DMS79 (cell line): Measurements from ENCODE around the gene NTM.

ENCODE experiments used
- DNase-seq: peaks from one replicate; lab custom pipeline; 2025; lab: John Stamatoyannopoulos, UW

NTM gene

DNA sequence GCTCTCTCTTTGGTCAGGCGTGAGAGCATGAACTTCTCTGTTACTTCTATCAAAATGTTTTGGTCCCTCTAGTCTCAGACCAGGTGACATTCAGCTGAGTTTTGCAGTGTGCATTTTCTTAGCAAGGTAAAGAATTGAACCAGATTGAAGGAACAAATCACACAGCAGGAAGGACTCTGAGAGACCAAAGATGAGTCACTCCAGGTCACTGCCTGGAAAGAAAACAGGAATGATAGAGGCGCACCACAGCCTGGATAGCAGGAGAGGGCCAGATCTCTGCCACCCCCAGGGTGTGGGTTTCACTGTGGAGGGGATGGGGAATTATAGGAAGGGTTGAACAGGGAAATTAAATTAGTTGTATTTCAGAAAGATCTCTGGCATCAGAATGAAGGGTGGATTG, 788.3 kb downstream of the NTM start:
- DNase-seq, result no peak

DNA sequence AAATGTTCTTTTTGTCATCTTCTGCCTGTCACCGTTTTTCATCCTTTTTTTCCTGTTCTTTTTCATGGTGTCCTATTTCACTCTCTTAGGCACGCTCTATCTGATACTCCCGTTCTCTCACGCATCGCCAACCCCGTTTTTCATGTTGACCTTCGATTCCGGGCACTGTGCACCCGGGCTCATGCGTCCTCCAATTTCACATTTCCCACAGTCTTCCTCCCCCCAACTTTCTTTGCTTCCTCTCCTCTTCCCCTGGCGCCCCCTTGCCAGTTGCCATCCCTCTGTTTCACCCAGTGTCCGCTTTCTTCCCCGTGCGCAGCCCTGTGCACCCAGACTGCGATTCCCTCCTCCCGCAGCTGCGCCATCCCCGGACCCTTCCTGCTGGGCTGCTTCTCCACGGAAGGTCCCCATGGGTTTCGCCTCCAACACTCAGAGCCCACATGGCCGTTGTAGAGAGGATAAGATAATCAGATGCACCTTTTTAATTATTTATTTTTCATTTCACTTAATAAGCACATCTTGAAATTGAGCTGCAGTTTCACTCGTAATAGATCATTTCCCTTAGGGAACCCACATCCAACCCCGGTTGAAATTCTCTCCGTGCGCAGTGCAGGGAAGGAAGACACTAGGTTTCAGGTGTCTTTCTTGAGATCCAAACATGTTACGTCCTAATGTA, 791.1 kb downstream of the NTM start:
- DNase-seq, result no peak

DNA sequence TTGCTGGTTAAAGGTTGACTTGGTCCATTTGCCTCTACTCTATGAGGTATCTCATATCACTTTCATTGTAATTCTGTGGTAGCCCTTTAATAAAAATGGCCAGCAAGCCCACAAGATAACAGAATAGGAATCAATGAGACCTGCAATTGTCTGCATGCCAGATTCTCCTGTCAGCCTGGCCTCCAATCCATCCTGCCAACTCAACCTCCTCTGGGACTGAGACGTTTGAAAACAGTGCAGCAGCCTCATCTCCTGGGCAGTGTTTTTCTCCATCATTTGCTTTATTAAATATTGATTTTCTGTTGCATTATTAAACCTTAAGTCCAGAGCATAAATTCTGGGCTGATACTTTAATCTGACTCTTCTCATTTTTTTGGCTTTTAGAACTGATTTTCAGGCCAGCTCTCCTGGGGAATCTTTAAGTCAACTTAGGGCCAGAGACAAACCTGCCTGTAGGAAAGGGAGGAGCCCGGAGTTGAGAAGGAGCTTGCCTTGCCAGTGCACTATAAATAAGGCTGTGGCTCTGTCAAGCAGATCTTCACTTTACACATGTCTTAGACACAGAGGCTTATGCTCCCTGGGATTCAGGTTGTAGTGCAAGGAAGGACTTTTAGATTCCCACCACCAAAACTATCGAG, 798.0 kb downstream of the NTM start:
- no peak for DNase-seq

DNA sequence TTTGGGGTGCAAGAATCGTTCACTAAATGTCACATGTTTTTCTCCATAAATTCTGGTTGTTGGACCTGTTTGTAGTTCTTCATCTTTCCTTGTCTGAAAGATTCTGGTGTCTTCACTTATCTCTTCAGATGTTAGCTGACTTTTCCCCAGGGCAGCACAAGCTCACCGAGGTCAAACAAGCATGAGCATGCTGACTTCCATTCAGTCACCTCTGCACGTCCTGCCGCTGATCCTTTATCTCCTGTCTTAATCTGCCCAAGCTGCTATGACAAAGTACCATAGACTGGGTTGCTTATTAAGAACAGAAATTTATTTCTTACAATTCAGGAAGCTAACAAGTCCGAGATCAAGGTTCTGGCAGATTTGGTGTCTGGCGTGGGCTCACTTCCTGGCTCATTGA, 800.6 kb downstream of the NTM start:
- peak; percentile 18 for DNase-seq

DNA sequence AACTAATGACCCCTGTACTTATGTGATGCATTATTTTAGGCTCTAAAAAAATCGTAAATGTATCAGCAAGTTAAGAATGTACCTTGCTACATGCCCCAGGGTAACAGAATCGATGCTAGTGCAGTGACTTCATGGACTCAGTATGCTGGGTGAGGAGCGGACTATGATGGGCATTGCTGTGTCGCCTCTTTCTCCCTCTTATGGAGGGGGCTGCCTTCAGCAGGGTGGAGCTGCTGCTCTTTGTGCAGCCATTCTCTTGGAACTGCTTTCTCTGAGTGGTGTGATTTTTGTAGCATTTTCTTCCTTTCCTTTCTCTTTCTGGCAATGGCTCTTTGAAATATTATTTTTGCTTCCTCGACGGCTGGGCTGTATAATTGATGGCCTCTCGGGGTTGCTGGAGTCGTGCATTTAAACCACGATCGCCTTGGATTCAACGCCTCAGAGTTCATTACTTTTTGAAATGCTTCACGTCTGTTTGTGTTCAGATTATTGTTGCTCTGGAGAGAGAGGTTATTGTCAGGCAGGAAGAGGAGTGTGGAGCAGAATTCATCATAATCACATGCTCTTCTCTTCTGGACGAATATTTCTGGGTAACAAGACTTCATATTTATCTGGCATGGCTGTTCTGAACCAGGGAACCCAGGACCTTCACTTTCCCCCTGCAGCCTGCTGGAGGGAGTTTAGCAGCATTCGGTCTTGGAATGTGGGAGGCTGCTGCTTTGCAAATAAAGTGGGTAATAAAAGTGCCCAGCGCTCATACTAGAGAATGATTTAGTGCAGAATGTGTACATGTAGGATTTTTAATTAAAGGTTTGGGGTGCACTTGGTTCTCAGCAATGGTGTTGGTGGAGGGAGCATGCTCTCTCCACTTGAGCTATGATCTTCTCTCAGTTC, 804.2 kb downstream of the NTM start:
- no peak for DNase-seq

DNA sequence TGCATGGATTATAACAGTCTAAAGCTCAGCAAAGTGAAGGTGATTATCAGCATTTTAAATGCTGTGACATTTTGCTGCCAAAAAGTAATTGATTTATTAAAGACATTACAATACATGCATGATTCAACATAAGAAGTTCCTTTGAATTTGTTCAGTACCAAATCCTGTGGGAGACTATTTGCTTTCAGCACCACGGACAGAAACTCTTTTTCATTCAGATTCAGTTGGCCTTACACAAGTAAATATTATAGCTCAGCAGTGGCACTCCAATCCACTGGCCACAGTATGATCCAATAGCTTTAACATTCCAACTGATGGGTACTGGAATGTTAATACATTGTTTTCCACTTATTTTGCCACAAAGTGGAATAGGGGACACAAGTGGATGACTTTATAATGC, 806.7 kb downstream of the NTM start:
- no peak for DNase-seq

DNA sequence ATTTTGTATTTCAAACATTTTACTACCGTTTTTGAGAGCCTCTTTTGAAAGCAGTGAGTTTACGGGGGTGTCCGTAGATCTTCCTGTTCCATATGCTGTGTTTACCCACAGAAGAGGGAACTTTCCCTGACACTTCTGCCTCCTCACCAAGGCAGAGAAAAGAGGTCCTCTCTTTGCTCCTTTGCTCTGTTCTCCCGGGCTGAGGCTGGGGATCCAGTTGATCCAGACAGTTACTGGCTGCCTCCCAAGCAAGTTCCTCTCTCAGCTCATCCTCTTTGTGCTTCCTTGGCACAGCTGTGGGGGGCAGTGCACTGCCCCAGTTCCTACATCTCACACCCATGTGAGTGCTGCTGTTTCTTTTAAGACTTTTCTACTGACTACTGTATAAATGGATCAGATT, 813.7 kb downstream of the NTM start:
- DNase-seq, result no peak

DNA sequence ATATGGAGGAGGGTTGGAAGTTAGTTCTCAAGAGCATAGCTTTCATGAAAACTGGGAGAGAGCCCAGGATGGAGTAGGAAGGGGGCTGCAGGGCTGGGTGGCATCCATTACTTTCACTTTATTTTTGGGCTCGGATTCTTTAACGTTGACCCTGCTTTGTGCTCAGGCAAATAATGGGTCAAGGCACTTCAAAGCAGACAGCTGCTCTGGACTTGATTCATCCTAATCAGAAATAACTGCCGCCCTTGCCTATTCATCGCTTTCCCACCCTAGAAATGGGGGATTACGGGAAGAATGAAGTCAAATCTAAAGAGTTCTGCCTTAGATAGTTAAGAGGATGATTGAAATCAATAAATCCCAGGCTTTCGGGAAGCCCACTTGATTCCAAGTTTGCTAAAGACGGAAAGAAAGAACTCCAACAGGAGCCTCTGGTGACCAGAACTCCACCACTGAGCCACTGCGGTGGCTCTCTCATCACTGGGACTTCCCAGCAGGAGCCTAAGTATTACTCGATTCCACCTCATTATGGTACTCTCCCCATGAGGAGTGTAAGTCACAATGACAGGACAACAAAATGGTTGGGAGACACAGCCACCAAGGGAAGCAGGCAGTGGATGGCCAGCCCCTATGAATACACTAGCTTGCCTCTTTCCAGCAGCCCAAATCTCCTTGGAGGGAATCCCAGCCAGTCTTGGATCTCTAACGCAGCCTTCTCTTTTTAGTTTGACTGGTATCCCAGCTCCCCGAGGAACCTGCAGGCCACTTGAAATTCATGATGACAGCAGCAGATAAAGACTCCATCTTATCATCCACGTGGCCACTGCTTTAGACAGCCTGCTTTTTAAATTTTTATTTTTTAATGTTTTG, 815.5 kb downstream of the NTM start:
- no peak for DNase-seq

DNA sequence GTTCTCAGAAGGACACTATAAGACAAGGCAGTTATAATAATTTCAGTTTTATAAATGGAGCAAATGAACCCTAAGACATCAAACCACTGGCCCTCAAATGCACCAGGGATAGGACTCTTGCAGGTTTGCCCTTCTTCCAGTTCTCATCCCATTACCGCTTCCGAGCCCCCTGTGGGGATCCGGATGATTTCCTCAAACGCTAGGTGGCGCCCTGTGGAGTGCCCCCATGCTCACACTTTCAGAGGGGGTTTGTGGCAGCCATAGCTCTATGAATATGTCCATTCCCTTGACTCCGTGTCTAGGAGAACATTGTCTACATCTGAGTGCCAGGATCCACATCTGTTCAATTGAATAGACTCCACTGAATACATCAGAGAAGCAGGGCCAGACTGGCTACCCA, 816.3 kb downstream of the NTM start:
- DNase-seq, result no peak

DNA sequence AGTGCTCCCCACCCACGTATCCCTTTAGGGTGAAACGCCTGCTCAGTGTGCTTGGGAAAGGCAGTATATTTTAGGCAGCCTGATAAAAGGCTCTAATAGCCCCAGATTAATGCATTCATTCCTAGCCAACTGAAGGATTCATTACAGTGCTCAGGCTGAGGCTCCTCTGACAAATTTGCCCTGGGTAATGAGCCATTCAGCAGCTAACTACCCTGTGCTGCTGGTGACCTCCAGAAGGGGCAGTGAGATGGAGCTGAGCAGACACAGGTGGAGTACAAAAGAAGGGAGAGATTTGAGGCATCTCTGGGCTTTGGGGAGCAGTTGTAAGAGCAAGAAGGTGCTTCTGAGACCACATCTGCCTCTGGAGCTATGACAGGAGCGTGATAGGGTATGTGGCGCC, 817.0 kb downstream of the NTM start:
- DNase-seq, result no peak

DNA sequence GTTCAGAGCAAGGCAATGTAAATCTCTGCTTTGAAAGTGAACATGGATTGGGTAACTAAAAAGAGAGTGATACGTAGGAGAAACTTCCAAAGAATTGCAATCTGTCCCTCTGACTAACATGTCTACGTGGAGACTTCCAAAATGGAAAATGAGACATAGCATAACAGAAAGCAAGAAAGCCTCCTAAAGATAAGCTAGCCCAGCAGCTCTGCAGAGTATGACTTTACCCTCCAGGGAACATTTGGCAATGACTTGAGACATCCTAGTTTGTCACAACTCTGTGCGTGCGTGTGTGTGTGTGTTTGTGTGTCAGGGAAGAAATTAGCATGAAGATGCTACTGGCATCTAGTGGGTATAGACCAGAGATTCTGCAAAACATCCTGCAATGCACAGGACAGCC, 817.4 kb downstream of the NTM start:
- DNase-seq, result no peak

DNA sequence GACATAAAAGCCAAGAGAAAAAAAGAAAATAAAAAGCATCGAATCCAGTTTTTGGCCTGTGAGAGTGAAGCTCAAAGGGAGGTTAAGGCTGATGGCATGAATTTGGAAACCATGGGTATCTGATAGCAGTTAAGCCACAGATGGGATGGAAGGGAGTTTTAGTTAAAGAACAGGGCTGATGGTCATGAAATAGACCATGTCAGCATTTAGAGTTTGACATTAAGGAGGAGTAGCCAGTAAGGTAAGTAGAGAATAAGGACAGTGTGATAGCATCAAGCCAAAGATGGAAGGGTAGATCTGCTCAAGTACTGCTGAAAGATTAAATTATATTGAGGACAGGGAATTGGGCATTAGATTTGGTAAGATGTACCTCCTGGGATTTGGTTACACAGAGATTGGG, 826.5 kb downstream of the NTM start:
- DNase-seq, result no peak

DNA sequence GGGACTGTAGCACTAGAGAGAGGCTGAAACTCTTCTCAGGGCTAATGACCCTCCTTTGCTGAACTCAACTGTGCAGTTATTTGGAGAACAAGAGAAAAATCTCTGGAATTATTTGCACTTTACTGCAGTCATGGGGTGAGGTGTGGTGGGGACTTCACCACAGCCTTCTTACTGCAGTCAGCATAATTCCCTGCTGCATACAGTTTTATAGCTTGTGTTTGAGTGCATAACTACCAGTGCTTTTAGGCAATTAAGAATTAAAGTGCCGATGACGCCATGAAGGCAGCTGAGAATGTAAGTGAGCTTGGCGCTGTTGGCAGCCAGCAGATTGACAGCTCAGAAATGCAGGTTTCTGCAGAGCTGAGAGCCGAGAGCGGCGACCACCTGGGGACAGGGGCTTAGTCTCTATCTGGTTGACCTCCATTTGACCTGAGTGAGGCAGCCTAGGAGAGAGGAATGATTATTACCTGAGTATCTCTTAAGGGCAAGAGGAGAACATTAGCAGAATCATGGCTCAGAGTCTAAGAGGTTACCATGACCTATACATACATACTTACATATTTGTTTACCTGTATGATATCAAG, 830.0 kb downstream of the NTM start:
- DNase-seq, result peak; percentile 90

DNA sequence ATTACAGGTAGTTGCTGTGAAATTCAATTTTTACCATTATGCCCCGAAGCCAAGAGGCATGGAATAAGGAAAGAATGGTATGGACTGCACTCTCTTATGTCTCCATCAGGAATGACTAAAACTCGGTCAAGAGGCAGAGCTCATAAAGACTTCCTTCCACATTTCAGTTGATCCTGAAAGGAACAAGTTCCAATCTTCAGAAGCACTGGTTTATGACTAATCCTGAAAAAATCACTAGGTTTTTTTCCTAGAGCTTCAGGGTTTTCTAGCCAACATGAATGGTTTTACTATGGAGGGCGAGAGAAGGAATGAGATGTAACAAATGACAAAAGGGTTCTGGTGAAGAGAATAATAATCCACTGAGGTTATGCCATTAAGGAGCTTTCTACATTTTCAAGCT, 832.2 kb downstream of the NTM start:
- DNase-seq, result no peak

DNA sequence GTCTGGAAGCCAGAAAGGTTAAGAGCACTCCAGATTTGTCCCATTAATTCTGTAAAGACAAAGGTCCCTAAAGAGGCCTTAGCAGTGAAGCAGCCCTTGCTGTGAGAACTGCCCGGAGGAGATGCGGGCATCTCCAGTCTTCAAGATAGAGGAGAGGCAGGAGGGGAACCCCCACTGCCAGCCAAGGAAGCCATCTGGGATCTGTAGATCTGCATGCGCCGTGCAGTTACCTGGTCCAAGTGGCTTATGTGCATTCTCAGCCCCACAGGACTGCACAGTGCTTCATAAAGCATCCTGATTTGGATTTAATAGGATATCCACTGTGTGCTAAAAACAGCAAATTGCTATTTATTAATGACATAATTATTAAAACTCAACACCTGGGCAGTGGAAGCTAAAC, 834.6 kb downstream of the NTM start:
- DNase-seq, result no peak

DNA sequence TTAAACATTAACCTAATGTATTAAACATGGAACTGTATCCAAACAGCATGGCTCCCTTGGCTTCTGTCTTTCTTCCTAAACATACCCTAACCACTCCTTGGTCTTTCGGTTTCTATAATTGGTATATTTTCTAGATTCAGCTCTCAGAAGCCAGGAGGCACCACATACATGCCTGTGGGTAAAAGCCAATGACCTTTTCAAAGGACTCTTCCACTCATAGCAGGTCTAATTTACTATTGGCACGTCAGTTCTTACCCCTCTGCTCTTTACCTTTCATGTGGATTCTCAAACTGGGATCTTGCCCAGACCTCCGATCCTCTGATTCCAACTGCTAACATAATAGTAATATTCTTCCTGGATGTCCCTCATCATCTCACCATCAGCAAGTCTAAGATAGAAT, 835.1 kb downstream of the NTM start:
- DNase-seq, result no peak

DNA sequence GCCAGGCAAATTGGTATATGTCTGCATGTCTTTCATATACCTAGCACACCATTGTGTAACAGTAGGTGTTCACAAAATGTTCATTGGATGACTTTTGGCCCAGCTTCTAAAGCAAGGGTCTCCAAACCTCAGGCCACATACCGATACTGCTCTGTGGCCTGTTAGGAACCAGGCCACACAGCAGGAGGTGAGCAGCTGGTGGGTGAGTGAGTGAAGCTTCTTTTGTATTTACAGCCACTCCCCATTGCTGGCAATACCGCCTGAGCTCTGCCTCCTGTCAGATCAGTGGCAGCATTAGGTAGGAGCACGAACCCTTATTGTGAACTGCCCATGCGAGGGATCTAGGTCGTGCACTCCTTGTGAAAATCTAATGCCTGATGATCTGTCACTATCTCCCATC, 836.6 kb downstream of the NTM start:
- no peak for DNase-seq

DNA sequence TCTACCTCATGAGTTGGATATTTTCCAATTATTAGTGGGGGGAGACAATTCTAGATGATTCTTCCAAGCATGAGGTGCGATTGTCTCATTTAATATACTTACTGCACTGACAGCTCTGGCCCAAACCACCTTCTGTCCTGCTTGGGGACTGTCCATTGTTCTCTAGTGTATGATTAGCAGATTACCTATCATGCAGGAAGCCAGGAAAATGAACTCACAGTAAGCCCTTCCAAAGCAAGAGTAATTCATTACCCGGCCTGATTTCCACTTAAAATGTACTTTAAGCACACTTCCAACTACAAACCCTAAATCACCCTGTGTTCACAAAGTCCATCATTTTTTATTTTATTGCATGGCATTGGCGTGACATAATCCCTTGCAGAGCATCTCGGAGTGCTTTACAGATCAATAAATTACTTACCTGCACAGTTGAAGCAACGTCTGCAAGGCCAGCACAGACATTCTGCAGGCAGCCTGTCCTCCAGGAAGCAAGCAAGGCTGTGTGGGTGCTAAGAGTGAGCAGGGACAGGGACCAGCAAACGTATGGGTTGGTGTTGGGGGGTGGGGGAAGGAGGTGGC, 838.2 kb downstream of the NTM start:
- no peak for DNase-seq

DNA sequence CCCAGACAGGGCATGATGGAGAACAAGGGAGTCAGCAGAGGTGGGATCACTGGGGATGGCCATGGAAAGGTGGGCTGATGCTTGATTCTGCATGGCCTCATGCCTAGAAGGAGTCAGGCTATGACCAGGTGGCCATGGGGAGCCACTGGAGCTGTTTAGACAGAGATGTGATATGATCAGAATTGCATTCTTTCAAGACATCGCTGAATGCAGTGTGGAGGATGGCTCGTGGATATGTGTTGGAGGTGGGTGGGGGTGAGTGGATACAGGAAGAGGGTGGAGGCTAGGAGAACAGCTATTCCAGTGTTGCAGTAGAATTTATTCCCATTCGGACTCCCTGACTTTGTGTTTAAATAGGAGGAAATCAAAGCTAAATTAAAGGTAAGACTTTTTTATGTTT, 841.1 kb downstream of the NTM start:
- DNase-seq, result no peak

DNA sequence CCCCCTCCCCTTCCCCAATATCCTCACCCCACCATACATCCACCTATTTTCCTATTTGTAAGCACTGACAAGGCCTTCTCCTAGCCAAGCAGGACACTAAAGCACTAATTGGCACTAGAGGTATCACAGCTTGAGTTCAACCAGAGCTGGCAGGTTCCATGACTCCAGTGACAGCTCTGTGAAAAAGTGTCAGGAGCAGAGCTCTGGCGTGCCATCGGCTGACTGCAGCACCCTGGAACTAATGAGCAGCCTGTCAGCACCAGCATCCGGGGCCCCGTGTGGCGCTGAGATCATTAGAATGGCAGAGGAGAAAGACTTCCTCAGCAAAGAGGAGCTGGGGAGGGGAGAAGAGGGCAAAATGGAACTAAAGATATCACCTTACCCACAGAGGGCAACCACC, 847.4 kb downstream of the NTM start:
- no peak for DNase-seq

DNA sequence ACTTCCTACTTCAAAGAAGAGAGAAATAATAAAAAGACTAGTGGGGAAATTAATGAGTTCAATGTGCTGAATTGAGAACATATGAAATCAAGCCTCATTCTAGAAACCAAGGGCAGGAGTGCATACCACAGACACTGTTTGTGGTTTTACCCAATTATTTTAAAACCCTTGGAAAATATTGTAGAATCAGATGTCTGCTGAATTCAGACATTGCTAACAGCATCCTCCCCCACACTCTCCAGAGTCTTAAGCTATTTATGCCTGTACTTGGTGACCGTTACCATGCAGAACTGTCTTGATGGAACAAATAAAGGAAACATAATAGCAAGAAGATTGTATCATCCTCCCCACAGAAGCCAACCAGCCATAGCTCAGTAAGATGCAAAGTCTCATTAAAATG, 850.1 kb downstream of the NTM start:
- no peak for DNase-seq

DNA sequence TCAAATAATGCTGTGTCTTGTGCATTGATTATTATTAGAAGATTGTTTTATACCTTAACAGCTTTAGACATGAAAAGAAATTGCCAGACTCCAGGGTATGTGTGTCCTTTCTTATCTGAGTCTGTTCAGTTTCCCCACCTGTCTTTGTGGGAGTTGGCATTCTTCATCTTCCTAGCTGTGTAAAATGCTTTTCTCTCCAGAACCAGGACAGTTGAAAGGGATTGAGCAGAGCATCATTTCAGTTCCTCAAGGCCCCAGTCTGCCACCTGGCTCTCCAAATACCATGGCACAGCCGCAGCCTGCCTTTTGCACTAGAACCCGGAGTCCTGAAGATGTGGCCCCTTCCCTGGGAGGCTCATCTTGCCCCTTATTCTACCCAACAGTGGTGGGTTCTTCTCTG, 851.9 kb downstream of the NTM start:
- no peak for DNase-seq
